Skeletal muscle satellite cell (primary cell): ENCODE measurements around the gene PAK1.

ENCODE experiments used
- H3K27me3 ChIP-seq: 2 replicates; pipeline ENCODE4 v1.7.0; 2013; ENCODE audit warnings: low read length; ENCODE audit not compliant: control insufficient read depth, insufficient read depth
- H3K36me3 ChIP-seq: 2 replicates; pipeline ENCODE4 v1.7.0; 2013; ENCODE audit warnings: mild to moderate bottlenecking, control low read depth, low read length; ENCODE audit not compliant: insufficient read depth
- H3K4me1 ChIP-seq: 2 replicates; pipeline ENCODE4 v1.7.0; 2013; ENCODE audit warnings: low read length; ENCODE audit not compliant: control insufficient read depth, insufficient read depth
- H3K4me2 ChIP-seq: 2 replicates; pipeline ENCODE4 v1.7.0; 2013; ENCODE audit warnings: mild to moderate bottlenecking, low read length
- H3K4me3 ChIP-seq: 2 replicates; pipeline ENCODE4 v1.7.0; 2013; ENCODE audit warnings: low read length
- H3K9ac ChIP-seq: 2 replicates; pipeline ENCODE4 v1.7.0; 2013; ENCODE audit warnings: mild to moderate bottlenecking, low read depth, low read length, moderate library complexity
- H3K9me3 ChIP-seq: replicated peaks from 2 replicates; pipeline ENCODE4 v1.7.0; 2013; ENCODE audit warnings: mild to moderate bottlenecking, control low read depth, low read length

The PAK1 gene

GRCh38 chr11:77320351-77320750, 153.5 kb downstream of the PAK1 start:
- Histone ChIP-seq H3K9ac (no peak overlapping the region), H3K4me2 (no peak overlapping the region), H3K9me3 (no peaks in the 10 kb centered on the region), H3K27me3 (no peaks in the 10 kb centered on the region), H3K4me3 (no peak overlapping the region), H3K36me3 (no peaks in the 10 kb centered on the region), H3K4me1 (peaks cover 15% of the 10 kb centered on the region)

- peaks cover 16% of the 10 kb centered on the region for H3K4me1 ChIP-seq
- no peak overlapping the region for H3K4me2 ChIP-seq
- H3K9ac ChIP-seq: no peak overlapping the region
- H3K4me3 ChIP-seq: no peak overlapping the region
- no peaks in the 10 kb centered on the region for H3K9me3 ChIP-seq
- H3K27me3 ChIP-seq: no peaks in the 10 kb centered on the region
- H3K36me3 ChIP-seq: no peaks in the 10 kb centered on the region
Measured at GRCh38 chr11:77318600-77318999, 155.3 kb downstream of the PAK1 start.

GRCh38 chr11:77316733-77317342, 157.1 kb downstream of the PAK1 start:
- Histone ChIP-seq H3K9me3 (no peaks in the 10 kb centered on the region), H3K9ac (no peak overlapping the region), H3K27me3 (no peaks in the 10 kb centered on the region), H3K36me3 (no peaks in the 10 kb centered on the region), H3K4me2 (no peak overlapping the region), H3K4me1 (peaks cover 4% of the 10 kb centered on the region), H3K4me3 (no peak overlapping the region)

- H3K4me3 ChIP-seq: no peak overlapping the region
- H3K27me3 ChIP-seq: no peaks in the 10 kb centered on the region
- H3K4me2 ChIP-seq: no peak overlapping the region
- H3K9ac ChIP-seq: no peak overlapping the region
- no peaks in the 10 kb centered on the region for H3K9me3 ChIP-seq
- no peaks in the 10 kb centered on the region for H3K36me3 ChIP-seq
- peaks cover 4% of the 10 kb centered on the region for H3K4me1 ChIP-seq
Measured at GRCh38 chr11:77312107-77312506, 161.8 kb downstream of the PAK1 start.

- H3K36me3 ChIP-seq: no peaks in the 10 kb centered on the region
- no peak overlapping the region for H3K4me2 ChIP-seq
- H3K4me3 ChIP-seq: no peak overlapping the region
- H3K9me3 ChIP-seq: no peaks in the 10 kb centered on the region
- H3K9ac ChIP-seq: no peak overlapping the region
- no peaks in the 10 kb centered on the region for H3K27me3 ChIP-seq
- peaks cover 4% of the 10 kb centered on the region for H3K4me1 ChIP-seq
Measured at GRCh38 chr11:77311701-77312100, 162.2 kb downstream of the PAK1 start.

GRCh38 chr11:77310721-77311120, 163.2 kb downstream of the PAK1 start:
- Histone ChIP-seq H3K9ac (no peak overlapping the region), H3K4me3 (no peak overlapping the region), H3K4me1 (peaks cover 4% of the 10 kb centered on the region), H3K9me3 (no peaks in the 10 kb centered on the region), H3K36me3 (no peaks in the 10 kb centered on the region), H3K27me3 (no peaks in the 10 kb centered on the region), H3K4me2 (no peak overlapping the region)

GRCh38 chr11:77309401-77310085, 164.4 kb downstream of the PAK1 start:
- Histone ChIP-seq H3K4me1 (peaks cover 4% of the 10 kb centered on the region), H3K9ac (no peak overlapping the region), H3K4me2 (no peak overlapping the region), H3K36me3 (no peaks in the 10 kb centered on the region), H3K9me3 (no peaks in the 10 kb centered on the region), H3K27me3 (no peaks in the 10 kb centered on the region), H3K4me3 (no peak overlapping the region)

- H3K9ac ChIP-seq: no peak overlapping the region
Measured at GRCh38 chr11:77308838-77309237, 165.1 kb downstream of the PAK1 start.

GRCh38 chr11:77303328-77303727, 170.6 kb downstream of the PAK1 start:
- Histone ChIP-seq H3K36me3 (no peaks in the 10 kb centered on the region), H3K4me1 (no peaks in the 10 kb centered on the region), H3K9ac (no peak overlapping the region), H3K9me3 (no peaks in the 10 kb centered on the region), H3K27me3 (no peaks in the 10 kb centered on the region), H3K4me3 (no peak overlapping the region), H3K4me2 (no peak overlapping the region)

More at GRCh38 chr11:77308838-77309237, 165.1 kb downstream of the PAK1 start:
- H3K4me3 ChIP-seq: no peak overlapping the region
- H3K36me3 ChIP-seq: no peaks in the 10 kb centered on the region
- no peaks in the 10 kb centered on the region for H3K27me3 ChIP-seq
- no peak overlapping the region for H3K4me2 ChIP-seq
- peaks cover 4% of the 10 kb centered on the region for H3K4me1 ChIP-seq
- H3K9me3 ChIP-seq: no peaks in the 10 kb centered on the region

GRCh38 chr11:77302752-77303151, 171.1 kb downstream of the PAK1 start:
- H3K27me3 ChIP-seq: no peaks in the 10 kb centered on the region
- H3K4me3 ChIP-seq: no peak overlapping the region
- no peak overlapping the region for H3K9ac ChIP-seq
- H3K36me3 ChIP-seq: no peaks in the 10 kb centered on the region
- no peaks in the 10 kb centered on the region for H3K9me3 ChIP-seq
- H3K4me2 ChIP-seq: no peak overlapping the region
- no peaks in the 10 kb centered on the region for H3K4me1 ChIP-seq

GRCh38 chr11:77301510-77301909, 172.4 kb downstream of the PAK1 start, which contains the start of gene GDPD4:
Gene GDPD4, minus strand, starts transcription at chr11:77301686. Its CDS starts 16,549 bp downstream, at chr11:77285137.
- H3K9me3 ChIP-seq: no peaks in the 10 kb centered on the region
- H3K4me1 ChIP-seq: no peaks in the 10 kb centered on the region
- H3K27me3 ChIP-seq: no peaks in the 10 kb centered on the region
- H3K4me3 ChIP-seq: no peak within 1 kb of the TSS
- no peaks in the 10 kb centered on the region for H3K36me3 ChIP-seq
- H3K9ac ChIP-seq: no peak within 1 kb of the TSS
- no peak within 1 kb of the TSS for H3K4me2 ChIP-seq

GRCh38 chr11:77300695-77301094, 173.2 kb downstream of the PAK1 start:
- Histone ChIP-seq H3K4me2 (no peak overlapping the region), H3K36me3 (no peaks in the 10 kb centered on the region), H3K27me3 (no peaks in the 10 kb centered on the region), H3K4me3 (no peak overlapping the region), H3K9me3 (no peaks in the 10 kb centered on the region), H3K9ac (no peak overlapping the region), H3K4me1 (no peaks in the 10 kb centered on the region)
